SU-DHL-6 (cell line): ENCODE data around the gene DOCK9.

ENCODE experiments used
- H2AFZ ChIP-seq: fragments of 200-600 bp; sonication (generic); 2 replicates; pipeline ENCODE4 v1.6.1; 2014; ENCODE audit warnings: low read depth, mild to moderate bottlenecking, moderate library complexity, mixed read lengths, antibody characterized with exemption, low read length; ENCODE audit not compliant: severe bottlenecking
- H3F3A ChIP-seq: fragments of 200-600 bp; shearing (Covaris generic); 2 replicates; pipeline ENCODE4 v1.6.0; 2016; ENCODE audit warnings: antibody characterized with exemption, mild to moderate bottlenecking; ENCODE audit not compliant: insufficient read depth
- H3K27ac ChIP-seq: fragments of 200-600 bp; sonication (generic); 2 replicates; pipeline ENCODE4 v1.5.1; 2016; ENCODE audit warnings: low read depth, mild to moderate bottlenecking, low read length, moderate library complexity, mixed read lengths
- H3K27me3 ChIP-seq: fragments of 200-600 bp; sonication (generic), shearing (Covaris generic); 2 replicates; pipeline ENCODE4 v1.6.0; 2014; ENCODE audit warnings: mild to moderate bottlenecking, low read length
- H3K36me3 ChIP-seq: fragments of 200-600 bp; sonication (generic); 2 replicates; pipeline ENCODE4 v1.6.1; 2014; ENCODE audit warnings: mild to moderate bottlenecking, low read length, mixed read lengths
- H3K4me2 ChIP-seq: fragments of 300-600, 200-600 bp; shearing (Covaris generic), sonication (generic); 2 replicates; pipeline ENCODE4 v1.6.0; 2014; ENCODE audit warnings: low read length, low read depth, mild to moderate bottlenecking; ENCODE audit not compliant: poor library complexity, severe bottlenecking
- H3K4me3 ChIP-seq: fragments of 200-600 bp; sonication (generic); 2 replicates; pipeline ENCODE4 v1.5.1; 2014; ENCODE audit warnings: antibody characterized with exemption, low read length, mild to moderate bottlenecking, mixed read lengths; ENCODE audit not compliant: insufficient read depth, poor library complexity, severe bottlenecking
- H3K79me2 ChIP-seq: fragments of 200-600 bp; sonication (generic); 2 replicates; pipeline ENCODE4 v1.6.1; 2014; ENCODE audit warnings: mild to moderate bottlenecking, low read length, moderate library complexity; ENCODE audit not compliant: insufficient read depth
- H3K9ac ChIP-seq: fragments of 200-600 bp; sonication (generic); 2 replicates; pipeline ENCODE4 v1.7.0; 2014; ENCODE audit warnings: mild to moderate bottlenecking, low read length
- H3K9me2 ChIP-seq: fragments of 200-600 bp; sonication (generic); replicated peaks from 2 replicates; pipeline ENCODE4 v1.6.1; 2014; ENCODE audit warnings: low read length; ENCODE audit not compliant: insufficient read depth
- H3K9me3 ChIP-seq: fragments of 200-600 bp; sonication (generic); 2 replicates; pipeline ENCODE4 v1.6.1; 2014; ENCODE audit warnings: low read length, mixed read lengths; ENCODE audit not compliant: insufficient read depth
- H4K20me1 ChIP-seq: fragments of 200-600 bp; sonication (generic); 2 replicates; pipeline ENCODE4 v1.6.1; 2014; ENCODE audit warnings: low read depth, mild to moderate bottlenecking, antibody characterized with exemption, low read length, moderate library complexity, mixed read lengths
- CTCF ChIP-seq: fragments of 200-600 bp; sonication (generic); IDR thresholded peaks from one replicate; pipeline ENCODE4 v1.5.1; 2017; ENCODE audit warnings: antibody characterized with exemption, mild to moderate bottlenecking, low read length, moderate library complexity; ENCODE audit not compliant: insufficient read depth, poor library complexity, severe bottlenecking
- EZH2phosphoT487 ChIP-seq: fragments of 200-600 bp; sonication (generic), shearing (Covaris generic); conservative IDR thresholded peaks from 2 replicates; pipeline ENCODE4 v1.6.1; 2018; ENCODE audit warnings: mild to moderate bottlenecking, antibody characterized with exemption, low read length, moderate library complexity, mixed read lengths

The DOCK9 gene

DNA sequence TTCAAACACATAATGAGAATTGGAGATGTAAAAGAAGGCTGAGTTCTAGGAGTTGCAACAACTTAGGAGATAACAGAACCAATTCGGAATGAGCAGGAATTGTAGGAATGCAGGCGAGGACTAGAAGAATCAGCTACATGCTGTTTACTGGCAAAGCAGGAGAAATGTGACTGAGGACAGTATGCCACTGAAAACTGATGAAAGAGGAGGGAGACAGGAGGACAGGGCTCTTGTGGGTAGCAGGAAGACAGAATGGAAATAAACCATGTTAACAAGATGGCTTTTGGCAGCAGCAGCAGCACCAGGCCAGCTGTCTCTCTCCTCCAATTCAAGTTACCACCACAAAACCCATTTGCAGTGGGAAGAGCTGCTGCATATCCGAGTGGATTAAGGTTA lies 134.4 kb downstream of the DOCK9 start:
- H2AFZ ChIP-seq, result no peak overlapping the region
- no peak overlapping the region for H3K27ac ChIP-seq
- no peaks in the 10 kb centered on the region for H3K36me3 ChIP-seq
- no peaks in the 10 kb centered on the region for H3K79me2 ChIP-seq
- H3K9me3 ChIP-seq, result no peaks in the 10 kb centered on the region
- TF ChIP-seq EZH2phosphoT487 (no peak), CTCF (no peak)
- H3K4me2 ChIP-seq, result no peak overlapping the region
- H3K9ac ChIP-seq, result no peak overlapping the region
- H3K9me2 ChIP-seq, result no peaks in the 10 kb centered on the region
- no peaks in the 10 kb centered on the region for H3F3A ChIP-seq
- H4K20me1 ChIP-seq, result no peaks in the 10 kb centered on the region
- no peak overlapping the region for H3K4me3 ChIP-seq
- no peaks in the 10 kb centered on the region for H3K27me3 ChIP-seq

GRCh38 chr13:98842858-98843481 lies 134.9 kb downstream of the DOCK9 start:
- H3K36me3 ChIP-seq, result no peaks in the 10 kb centered on the region
- H3K27ac ChIP-seq, result no peak overlapping the region
- H3F3A ChIP-seq, result no peaks in the 10 kb centered on the region
- no peak overlapping the region for H3K4me2 ChIP-seq
- no peaks in the 10 kb centered on the region for H3K9me3 ChIP-seq
- no peak overlapping the region for H3K9ac ChIP-seq
- no peaks in the 10 kb centered on the region for H3K79me2 ChIP-seq
- H3K27me3 ChIP-seq, result no peaks in the 10 kb centered on the region
- H3K4me3 ChIP-seq, result no peak overlapping the region
- H4K20me1 ChIP-seq, result no peaks in the 10 kb centered on the region
- TF ChIP-seq EZH2phosphoT487, result no peak
- TF ChIP-seq CTCF, result peak; percentile 68
- no peak overlapping the region for H2AFZ ChIP-seq
- H3K9me2 ChIP-seq, result no peaks in the 10 kb centered on the region

DNA sequence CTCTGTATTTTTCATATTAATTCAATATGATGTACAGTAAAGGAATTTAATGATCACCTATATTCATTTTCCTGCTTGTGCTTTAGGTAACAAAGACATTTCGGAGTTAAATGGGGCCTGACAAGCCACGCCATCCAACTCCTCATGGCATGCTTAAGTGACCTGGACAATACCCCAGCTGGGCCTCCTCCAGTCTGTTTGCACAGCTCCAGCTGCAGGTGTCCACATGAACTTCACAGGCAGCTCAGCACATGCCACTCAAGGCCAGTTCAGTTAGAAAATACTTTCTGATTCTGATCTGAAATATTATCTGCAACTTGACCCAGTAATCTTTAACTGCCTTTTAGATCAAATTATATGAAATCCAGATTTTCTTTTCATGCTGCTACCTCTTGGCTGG lies 135.8 kb downstream of the DOCK9 start:
- H3K9me3 ChIP-seq, result no peaks in the 10 kb centered on the region
- no peaks in the 10 kb centered on the region for H3K27me3 ChIP-seq
- no peaks in the 10 kb centered on the region for H3K9me2 ChIP-seq
- H4K20me1 ChIP-seq, result no peaks in the 10 kb centered on the region
- H3K27ac ChIP-seq, result no peak overlapping the region
- no peak overlapping the region for H3K9ac ChIP-seq
- H3K36me3 ChIP-seq, result no peaks in the 10 kb centered on the region
- H3K4me3 ChIP-seq, result no peak overlapping the region
- TF ChIP-seq EZH2phosphoT487 (no peak), CTCF (no peak)
- no peaks in the 10 kb centered on the region for H3F3A ChIP-seq
- H3K79me2 ChIP-seq, result no peaks in the 10 kb centered on the region
- no peak overlapping the region for H2AFZ ChIP-seq
- H3K4me2 ChIP-seq, result no peak overlapping the region
